Sigmoid colon (tissue), 7 donors: ENCODE measurements around the gene MYBPHL. TPM values are rescaled to one million over a fixed set of nuclear protein-coding genes. Genes with fewer than 3 reads are reported as not detected.

ENCODE experiments used
- DNase-seq: peaks from one replicate; pipeline ENCODE4 v3.0.0-alpha.2; 2019
- H3K27ac ChIP-seq, 4 donors: fragments of 200-600 bp; sonication (generic); one replicate each; pipeline ENCODE4 v1.5.1; 2016 to 2019; ENCODE audit warnings: mild to moderate bottlenecking in 1 of 4
- H3K27me3 ChIP-seq, 3 donors: fragments of 200-600 bp; sonication (generic); one replicate each; pipeline ENCODE4 v1.5.1; 2019; ENCODE audit warnings: mild to moderate bottlenecking in 1 of 3
- H3K36me3 ChIP-seq, 4 donors: fragments of 200-600 bp; sonication (generic); one replicate each; pipeline ENCODE4 v1.5.1; 2016 to 2019
- H3K4me1 ChIP-seq, 4 donors: fragments of 200-600 bp; sonication (generic); one replicate each; pipeline ENCODE4 v1.5.1; 2017 to 2019
- H3K4me3 ChIP-seq, 4 donors: fragments of 200-600 bp; sonication (generic); one replicate each; pipeline ENCODE4 v1.5.1; 2017 to 2019; ENCODE audit warnings: mild to moderate bottlenecking in 2 of 4, moderate library complexity in 1 of 4
- H3K9me3 ChIP-seq, 4 donors: fragments of 200-600 bp in 3 of 4; sonication (generic) in 3 of 4; one replicate each; pipeline versions ENCODE4 v1.5.1 to v1.6.1; 2013 to 2019
- EP300 ChIP-seq, 4 donors: sonication (generic); formaldehyde crosslinking; IDR thresholded peaks; one replicate each; pipeline ENCODE4 v1.6.1; 2017; ENCODE audit warnings: antibody characterized with exemption in 4 of 4
- POLR2A ChIP-seq, 2 donors: fragments of 450-650 bp; IDR thresholded peaks; one replicate each; pipeline ENCODE4 v1.6.1; 2016; ENCODE audit warnings: antibody characterized with exemption in 2 of 2, mild to moderate bottlenecking in 2 of 2, moderate library complexity in 2 of 2
- POLR2AphosphoS5 ChIP-seq, 4 donors: sonication (generic); formaldehyde crosslinking; IDR thresholded peaks; one replicate each; pipeline ENCODE4 v1.6.1; 2017; ENCODE audit warnings: antibody characterized with exemption in 4 of 4
- WGBS, 2 donors: extraction: QIAGEN DNeasy Blood & Tissue Kit; methylation state at CpG; one replicate each; pipeline ENCODE4 v1.1.7; 2013; 5-methylcytosine and 5-hydroxymethylcytosine counted together
- intact Hi-C: fragments of 100-400 bp; cut with DNase I; formaldehyde crosslinking; loops from one replicate; pipeline ENCODE4 v1.15.1; 2023
- polyA plus RNA-seq, 3 donors: library from polyadenylated mRNA; stranded (reverse); fragments of 200-250 nt; gene quantifications; one replicate each; pipeline ENCODE4 v1.2.3, GENCODE V29; 2013
- total RNA-seq, 4 donors: library from RNA; depleted of rRNA; stranded (reverse); fragments of >200 nt; gene quantifications; one replicate each; pipeline ENCODE4 v1.1.0, GENCODE V29; 2016
- TF ChIP-seq, protein P1 (sequence below), 4 experiments: fragments of 450-650 bp in 3 of 4; fragments of 200-600 bp in 1 of 4; IDR thresholded peaks; one replicate each; pipeline ENCODE4 v1.5.1; 2016 to 2019; ENCODE audit warnings: antibody characterized with exemption in 4 of 4, mild to moderate bottlenecking in 3 of 4, moderate library complexity in 2 of 4
- donor health status: healthy with polysubstance abuse.
- donor health status: Bipolar disorder and iron deficiency.
- donor health status: healthy.

MYBPHL gene
- total and polyA plus RNA-seq, 7 donors, result not detected

DNA sequence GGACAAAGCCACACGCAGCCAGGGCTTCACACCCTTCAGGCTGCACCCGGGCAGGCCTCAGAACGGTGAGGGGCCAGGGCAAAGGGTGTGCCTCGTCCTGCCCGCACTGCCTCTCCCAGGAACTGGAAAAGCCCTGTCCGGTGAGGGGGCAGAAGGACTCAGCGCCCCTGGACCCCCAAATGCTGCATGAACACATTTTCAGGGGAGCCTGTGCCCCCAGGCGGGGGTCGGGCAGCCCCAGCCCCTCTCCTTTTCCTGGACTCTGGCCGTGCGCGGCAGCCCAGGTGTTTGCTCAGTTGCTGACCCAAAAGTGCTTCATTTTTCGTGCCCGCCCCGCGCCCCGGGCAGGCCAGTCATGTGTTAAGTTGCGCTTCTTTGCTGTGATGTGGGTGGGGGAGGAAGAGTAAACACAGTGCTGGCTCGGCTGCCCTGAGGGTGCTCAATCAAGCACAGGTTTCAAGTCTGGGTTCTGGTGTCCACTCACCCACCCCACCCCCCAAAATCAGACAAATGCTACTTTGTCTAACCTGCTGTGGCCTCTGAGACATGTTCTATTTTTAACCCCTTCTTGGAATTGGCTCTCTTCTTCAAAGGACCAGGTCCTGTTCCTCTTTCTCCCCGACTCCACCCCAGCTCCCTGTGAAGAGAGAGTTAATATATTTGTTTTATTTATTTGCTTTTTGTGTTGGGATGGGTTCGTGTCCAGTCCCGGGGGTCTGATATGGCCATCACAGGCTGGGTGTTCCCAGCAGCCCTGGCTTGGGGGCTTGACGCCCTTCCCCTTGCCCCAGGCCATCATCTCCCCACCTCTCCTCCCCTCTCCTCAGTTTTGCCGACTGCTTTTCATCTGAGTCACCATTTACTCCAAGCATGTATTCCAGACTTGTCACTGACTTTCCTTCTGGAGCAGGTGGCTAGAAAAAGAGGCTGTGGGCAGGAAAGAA lies 32.0 kb downstream of the MYBPHL start:
- Histone ChIP-seq H3K4me1 (peaks cover 0 to 17% (median 8%) of the 10 kb centered on the region in 4 donors), H3K36me3 (peaks cover 0 to 12% (median 0%) of the 10 kb centered on the region in 4 donors), H3K9me3 (no peaks in the 10 kb centered on the region), H3K27me3 (no peaks in the 10 kb centered on the region), H3K27ac (peak overlapping the region in 2 of 4 donors; percentile 28 to 60), H3K4me3 (no peak overlapping the region)
- TF ChIP-seq, protein P1, sequence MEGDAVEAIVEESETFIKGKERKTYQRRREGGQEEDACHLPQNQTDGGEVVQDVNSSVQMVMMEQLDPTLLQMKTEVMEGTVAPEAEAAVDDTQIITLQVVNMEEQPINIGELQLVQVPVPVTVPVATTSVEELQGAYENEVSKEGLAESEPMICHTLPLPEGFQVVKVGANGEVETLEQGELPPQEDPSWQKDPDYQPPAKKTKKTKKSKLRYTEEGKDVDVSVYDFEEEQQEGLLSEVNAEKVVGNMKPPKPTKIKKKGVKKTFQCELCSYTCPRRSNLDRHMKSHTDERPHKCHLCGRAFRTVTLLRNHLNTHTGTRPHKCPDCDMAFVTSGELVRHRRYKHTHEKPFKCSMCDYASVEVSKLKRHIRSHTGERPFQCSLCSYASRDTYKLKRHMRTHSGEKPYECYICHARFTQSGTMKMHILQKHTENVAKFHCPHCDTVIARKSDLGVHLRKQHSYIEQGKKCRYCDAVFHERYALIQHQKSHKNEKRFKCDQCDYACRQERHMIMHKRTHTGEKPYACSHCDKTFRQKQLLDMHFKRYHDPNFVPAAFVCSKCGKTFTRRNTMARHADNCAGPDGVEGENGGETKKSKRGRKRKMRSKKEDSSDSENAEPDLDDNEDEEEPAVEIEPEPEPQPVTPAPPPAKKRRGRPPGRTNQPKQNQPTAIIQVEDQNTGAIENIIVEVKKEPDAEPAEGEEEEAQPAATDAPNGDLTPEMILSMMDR (IDR thresholded peaks at IDR 0.05), result no peak
- peak in 1 of 4 donors; percentile 16 for TF ChIP-seq POLR2AphosphoS5 (IDR thresholded peaks at IDR 0.05)
- no peak for TF ChIP-seq EP300 (IDR thresholded peaks at IDR 0.05)
- intact Hi-C loops, result loop anchor here (10.0 kb wide), 1 partner anchor 260 kb away; the partner anchor contains the start of gene GPR61
- peak; percentile 87 for DNase-seq
- 16 to 51% methylated on average over 24 of the region's 24 CpGs for WGBS, 2 donors

DNA sequence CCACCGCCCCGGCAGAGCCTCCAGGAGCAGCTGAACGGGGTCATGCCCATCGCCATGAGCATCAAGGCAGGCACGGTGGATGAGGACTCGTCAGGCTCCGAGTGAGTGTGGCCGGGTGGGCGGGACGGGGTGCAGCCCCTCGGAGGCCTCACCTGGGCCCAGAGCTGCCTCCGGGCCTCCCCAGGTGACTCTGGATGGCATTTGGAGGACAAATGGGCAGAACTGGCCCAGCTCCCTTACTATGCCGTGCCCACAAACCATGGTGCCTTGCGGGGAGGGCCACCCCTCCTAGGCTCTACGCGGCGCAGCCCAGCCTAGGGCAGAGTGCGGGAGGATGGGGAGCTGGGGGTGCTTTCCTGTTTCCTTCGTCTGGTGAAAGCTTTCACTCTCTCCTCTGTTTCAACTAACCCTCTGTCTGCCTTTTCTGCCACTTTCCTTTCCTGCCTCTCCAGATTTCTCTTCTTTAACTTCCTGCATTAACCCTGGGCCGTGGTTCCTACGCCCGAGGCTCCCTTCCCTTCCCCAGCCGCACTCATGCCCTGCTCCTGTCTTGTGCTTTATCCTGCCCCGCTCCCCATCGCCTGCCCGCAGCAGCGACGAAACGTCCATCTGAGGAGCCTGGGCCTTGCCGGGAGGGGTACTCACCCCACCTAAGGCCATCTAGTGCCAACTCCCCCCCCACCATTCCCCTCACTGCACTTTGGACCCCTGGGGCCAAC lies 33.1 kb downstream of the MYBPHL start:
- H3K9me3 ChIP-seq, result no peaks in the 10 kb centered on the region
- TF ChIP-seq, protein P1 (IDR thresholded peaks at IDR 0.05), result no peak
- TF ChIP-seq POLR2A (IDR thresholded peaks at IDR 0.05) (no peak), EP300 (IDR thresholded peaks at IDR 0.05) (no peak), POLR2AphosphoS5 (IDR thresholded peaks at IDR 0.05) (no peak)
- H3K4me3 ChIP-seq, result no peak overlapping the region
- no peaks in the 10 kb centered on the region for H3K27me3 ChIP-seq
- DNase-seq, result no peak
- H3K27ac ChIP-seq, result peak overlapping the region in 1 of 4 donors; percentile 60
- peaks cover 0 to 17% (median 8%) of the 10 kb centered on the region in 4 donors for H3K4me1 ChIP-seq
- intact Hi-C loops, result loop anchor here (10.0 kb wide), 1 partner anchor 261 kb away; the partner anchor contains the start of gene GPR61
- WGBS, 2 donors, result 73 to 84% methylated on average over 30 of the region's 30 CpGs
- H3K36me3 ChIP-seq, result peaks cover 0 to 19% (median 0%) of the 10 kb centered on the region in 4 donors

DNA sequence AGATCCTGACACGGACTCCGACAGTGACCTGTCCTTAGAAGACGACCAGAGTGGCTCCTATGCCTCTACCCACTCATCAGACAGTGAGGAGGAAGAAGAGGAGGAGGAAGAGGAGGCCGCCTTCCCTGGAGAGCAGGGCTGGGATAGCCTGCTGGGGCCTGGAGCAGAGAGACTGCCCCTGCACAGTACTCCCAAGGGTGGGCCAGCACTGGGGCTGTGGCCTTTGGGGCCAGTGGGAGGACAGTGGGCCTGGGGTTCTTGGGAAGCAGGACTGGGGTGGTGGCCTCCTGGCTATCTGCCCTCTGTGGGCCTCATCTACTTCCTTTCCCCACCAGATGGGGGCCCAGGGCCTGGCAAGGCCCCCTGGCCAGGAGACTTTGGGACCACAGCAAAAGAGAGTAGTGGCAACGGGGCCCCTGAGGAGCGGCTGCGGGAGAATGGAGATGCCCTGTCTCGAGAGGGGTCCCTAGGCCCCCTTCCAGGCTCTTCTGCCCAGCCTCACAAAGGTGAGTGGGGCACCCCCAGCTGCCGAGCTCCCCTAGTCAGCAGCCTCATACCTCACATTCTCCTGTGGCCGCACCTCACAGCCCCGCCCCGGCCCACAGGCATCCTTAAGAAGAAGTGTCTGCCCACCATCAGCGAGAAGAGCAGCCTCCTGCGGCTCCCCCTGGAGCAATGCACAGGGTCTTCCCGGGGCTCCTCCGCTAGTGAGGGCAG lies 33.8 kb downstream of the MYBPHL start:
- Histone ChIP-seq H3K9me3 (no peaks in the 10 kb centered on the region), H3K4me1 (peaks cover 0 to 17% (median 8%) of the 10 kb centered on the region in 4 donors), H3K27ac (no peak overlapping the region), H3K27me3 (no peaks in the 10 kb centered on the region), H3K4me3 (no peak overlapping the region), H3K36me3 (peaks cover 0 to 24% (median 0%) of the 10 kb centered on the region in 4 donors)
- DNase-seq, result no peak
- intact Hi-C loops, result loop anchor here (10.0 kb wide), 1 partner anchor 262 kb away; the partner anchor contains the start of gene GPR61
- TF ChIP-seq POLR2AphosphoS5 (IDR thresholded peaks at IDR 0.05) (no peak), POLR2A (IDR thresholded peaks at IDR 0.05) (no peak), EP300 (IDR thresholded peaks at IDR 0.05) (no peak)
- TF ChIP-seq, protein P1 (IDR thresholded peaks at IDR 0.05), result no peak
- 90 to 91% methylated on average over 16 of the region's 16 CpGs for WGBS, 2 donors

DNA sequence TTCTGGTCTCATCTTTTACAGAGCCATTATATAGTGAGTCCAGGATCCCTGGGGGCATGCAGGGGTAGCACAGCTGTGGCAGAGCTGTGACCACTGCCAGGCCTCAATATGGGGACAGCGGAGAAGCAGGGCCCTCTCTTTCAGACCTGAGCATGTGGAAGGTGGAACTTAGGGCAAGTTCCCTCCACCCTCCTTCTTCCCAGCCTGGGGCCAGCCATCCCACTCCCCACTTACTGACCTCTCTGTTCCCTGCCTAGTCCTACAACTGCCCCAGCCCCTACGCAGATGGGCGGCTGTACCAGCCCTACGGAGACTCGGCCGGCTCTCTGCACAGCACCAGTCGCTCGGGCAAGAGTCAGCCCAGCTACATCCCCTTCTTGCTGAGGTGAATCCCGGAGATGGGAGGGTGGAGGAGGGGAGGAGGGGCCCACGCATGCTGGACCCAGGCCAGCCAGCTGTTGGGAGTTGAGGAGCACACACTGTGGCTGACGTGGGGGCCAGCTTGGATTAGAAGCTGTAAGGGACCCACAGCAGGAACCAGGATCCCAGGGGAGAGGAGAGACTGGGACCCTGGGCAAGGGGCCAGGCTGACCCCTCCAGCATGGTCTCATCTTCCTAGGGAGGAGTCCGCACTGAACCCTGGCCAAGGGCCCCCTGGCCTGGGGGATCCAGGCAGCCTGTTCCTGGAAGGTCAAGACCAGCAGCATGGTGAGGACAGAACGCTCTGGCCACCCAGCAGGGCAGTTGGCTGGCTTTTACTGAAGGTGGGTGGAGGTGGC lies 34.6 kb downstream of the MYBPHL start:
- no peaks in the 10 kb centered on the region for H3K9me3 ChIP-seq
- no peak for DNase-seq
- intact Hi-C loops, result loop anchor here (10.0 kb wide), 1 partner anchor 263 kb away; the partner anchor contains the start of gene GPR61
- 89 to 91% methylated on average over 13 of the region's 13 CpGs for WGBS, 2 donors
- H3K27ac ChIP-seq, result no peak overlapping the region
- TF ChIP-seq POLR2AphosphoS5 (IDR thresholded peaks at IDR 0.05) (no peak), POLR2A (IDR thresholded peaks at IDR 0.05) (no peak), EP300 (IDR thresholded peaks at IDR 0.05) (no peak)
- TF ChIP-seq, protein P1 (IDR thresholded peaks at IDR 0.05), result no peak
- peaks cover 0 to 28% (median 0%) of the 10 kb centered on the region in 4 donors for H3K36me3 ChIP-seq
- H3K4me1 ChIP-seq, result peaks cover 0 to 17% (median 8%) of the 10 kb centered on the region in 4 donors
- H3K4me3 ChIP-seq, result no peak overlapping the region
- no peaks in the 10 kb centered on the region for H3K27me3 ChIP-seq
